Measurements from ENCODE around the gene BCKDK. TPM values are rescaled to one million over a fixed set of nuclear protein-coding genes. Genes with fewer than 3 reads are reported as not detected.

Gene BCKDK
- total and polyA plus RNA-seq, 2 of the 13 experiments (the other 11 are each of a cell fraction or from before 2014, with no cell fraction given), result 24.9 to 42.6 TPM

- no peak; the same call in none of the 2 replicates for TF ChIP-seq ZNF280B (CRISPR knock-in tag; IDR thresholded peaks at IDR 0.05; ENCODE audit: borderline replicate concordance)
- no peak for TF ChIP-seq NFE2 (CRISPR knock-in tag; IDR thresholded peaks at IDR 0.05)
- peak; percentile 89 for TF ChIP-seq ZNF317 (CRISPR knock-in tag; IDR thresholded peaks at IDR 0.05)
- TF ChIP-seq HDAC2 (CRISPR knock-in tag; IDR thresholded peaks at IDR 0.05), result peak; percentile 78
- TF ChIP-seq ZNF484 (CRISPR knock-in tag; IDR thresholded peaks at IDR 0.05; ENCODE audit: borderline replicate concordance, low read depth), result no peak
- TF ChIP-seq CTCF (CRISPR knock-in tag; IDR thresholded peaks at IDR 0.05), result peak; percentile 44
- TF ChIP-seq ZNF264 (CRISPR knock-in tag; IDR thresholded peaks at IDR 0.05), result peak; percentile 74; the same call in 1 of the 2 replicates
- TF ChIP-seq, protein P1, sequence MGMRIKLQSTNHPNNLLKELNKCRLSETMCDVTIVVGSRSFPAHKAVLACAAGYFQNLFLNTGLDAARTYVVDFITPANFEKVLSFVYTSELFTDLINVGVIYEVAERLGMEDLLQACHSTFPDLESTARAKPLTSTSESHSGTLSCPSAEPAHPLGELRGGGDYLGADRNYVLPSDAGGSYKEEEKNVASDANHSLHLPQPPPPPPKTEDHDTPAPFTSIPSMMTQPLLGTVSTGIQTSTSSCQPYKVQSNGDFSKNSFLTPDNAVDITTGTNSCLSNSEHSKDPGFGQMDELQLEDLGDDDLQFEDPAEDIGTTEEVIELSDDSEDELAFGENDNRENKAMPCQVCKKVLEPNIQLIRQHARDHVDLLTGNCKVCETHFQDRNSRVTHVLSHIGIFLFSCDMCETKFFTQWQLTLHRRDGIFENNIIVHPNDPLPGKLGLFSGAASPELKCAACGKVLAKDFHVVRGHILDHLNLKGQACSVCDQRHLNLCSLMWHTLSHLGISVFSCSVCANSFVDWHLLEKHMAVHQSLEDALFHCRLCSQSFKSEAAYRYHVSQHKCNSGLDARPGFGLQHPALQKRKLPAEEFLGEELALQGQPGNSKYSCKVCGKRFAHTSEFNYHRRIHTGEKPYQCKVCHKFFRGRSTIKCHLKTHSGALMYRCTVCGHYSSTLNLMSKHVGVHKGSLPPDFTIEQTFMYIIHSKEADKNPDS (CRISPR knock-in tag; IDR thresholded peaks at IDR 0.05), result no peak
- TF ChIP-seq ZNF562 (CRISPR knock-in tag; IDR thresholded peaks at IDR 0.05; ENCODE audit: borderline replicate concordance), result no peak
- peak; percentile 71; the same call in 1 of the 2 replicates for TF ChIP-seq ZNF253 (CRISPR knock-in tag; IDR thresholded peaks at IDR 0.05; ENCODE audit: borderline replicate concordance)
- peak; percentile 78; the same call in 1 of the 2 replicates for TF ChIP-seq ZFP90 (CRISPR knock-in tag; IDR thresholded peaks at IDR 0.05; ENCODE audit: borderline replicate concordance)
- TF ChIP-seq ZNF383 (CRISPR knock-in tag; IDR thresholded peaks at IDR 0.05; ENCODE audit: borderline replicate concordance), result no peak
- TF ChIP-seq STAT5B (CRISPR knock-in tag; IDR thresholded peaks at IDR 0.05), result peak; percentile 30; the same call in 1 of the 2 replicates
- TF ChIP-seq MLLT10 (CRISPR knock-in tag; IDR thresholded peaks at IDR 0.05), result no peak
- TF ChIP-seq ZBTB7B (CRISPR knock-in tag; IDR thresholded peaks at IDR 0.05), result peak; percentile 38; the same call in 1 of the 2 replicates
- peak; percentile 92 for TF ChIP-seq HCFC1 (IDR thresholded peaks at IDR 0.05; ENCODE audit: low read depth, low read length)
- no peak for TF ChIP-seq SNRNP70 (IDR thresholded peaks at IDR 0.05; ENCODE audit: low read depth, low read length)
- no peak for TF ChIP-seq PLSCR1 (CRISPR knock-in tag; IDR thresholded peaks at IDR 0.05; ENCODE audit: borderline replicate concordance)
- no peak; the same call in none of the 2 replicates for TF ChIP-seq ZNF557 (CRISPR knock-in tag; IDR thresholded peaks at IDR 0.05)
- peak; percentile 84 for TF ChIP-seq KDM1A (CRISPR knock-in tag; IDR thresholded peaks at IDR 0.05)
- peak; percentile 95 for TF ChIP-seq YEATS2 (CRISPR knock-in tag; IDR thresholded peaks at IDR 0.05; ENCODE audit: borderline replicate concordance)
- no peak for TF ChIP-seq DPF2 (CRISPR knock-in tag; IDR thresholded peaks at IDR 0.05; ENCODE audit: borderline replicate concordance, low read depth)
- no peak for TF ChIP-seq FLYWCH1 (CRISPR knock-in tag; IDR thresholded peaks at IDR 0.05)
- peak; percentile 70; the same call in 1 of the 2 replicates for TF ChIP-seq ARNTL (CRISPR knock-in tag; IDR thresholded peaks at IDR 0.05)
- TF ChIP-seq WIZ (CRISPR knock-in tag; IDR thresholded peaks at IDR 0.05), result peak; percentile 85; the same call in 1 of the 2 replicates
Observed at GRCh38 chr16:31094424-31095120, 13.6 kb upstream of the BCKDK start, which contains the start of gene VKORC1 (continued).
